ENCODE results near the gene N4BP3. TPM values are rescaled to one million over a fixed set of nuclear protein-coding genes. Genes with fewer than 3 reads are reported as not detected.

N4BP3 gene
- total RNA-seq, 4 donors from 2014 or later, result 0.55 to 2.6 (median 1.2) TPM

- Histone ChIP-seq H3K36me3 (no peaks in the 10 kb centered on the region), H3K9me3 (no peaks in the 10 kb centered on the region), H3K27me3 (no peaks in the 10 kb centered on the region), H3K4me3 (no peak overlapping the region), H3K4me1 (peaks cover 7 to 16% (median 13%) of the 10 kb centered on the region in 4 donors), H3K27ac (no peak overlapping the region)
- TF ChIP-seq EP300 (IDR thresholded peaks at IDR 0.05; ENCODE audit: low read depth), result no peak
- TF ChIP-seq POLR2AphosphoS5 (IDR thresholded peaks at IDR 0.05), result no peak
- TF ChIP-seq CTCF (IDR thresholded peaks at IDR 0.05), result no peak
- TF ChIP-seq POLR2A (IDR thresholded peaks at IDR 0.05), result no peak
- DNase-seq, result no peak
- intact Hi-C loops (cut with DNase I; ENCODE audit: low total_unique reads) (no loop called here), in situ Hi-C loops (cut with MboI; ENCODE audit: low pct_ligation_motif_present in 1 of 4, low pct_unique_long_range_greater_than_20kb in 1 of 4, low sequenced_read_pairs in 3 of 4) (no loop called here)
- 75 to 80% methylated on average over 4 to 8 of the region's 8 CpGs for WGBS, 2 donors (ENCODE audit: low coverage in 1 of 2)
Observed at GRCh38 chr5:178155065-178155464, 41.7 kb downstream of the N4BP3 start.

- Histone ChIP-seq H3K27ac (no peak overlapping the region), H3K27me3 (peaks cover 23% of the 10 kb centered on the region), H3K4me3 (no peak overlapping the region), H3K36me3 (no peaks in the 10 kb centered on the region), H3K9me3 (no peaks in the 10 kb centered on the region), H3K4me1 (peaks cover 3 to 9% (median 5%) of the 10 kb centered on the region in 4 donors)
- in situ Hi-C loops (cut with MboI; ENCODE audit: low pct_ligation_motif_present in 1 of 4, low pct_unique_long_range_greater_than_20kb in 1 of 4, low sequenced_read_pairs in 3 of 4), result loop anchor here (5.0 to 10.0 kb wide), 3 partner anchors 83 to 88 kb away; no protein-coding TSS in a partner anchor
- no peak for DNase-seq
- no peak for TF ChIP-seq POLR2AphosphoS5 (IDR thresholded peaks at IDR 0.05)
- intact Hi-C loops (cut with DNase I; ENCODE audit: low total_unique reads), result no loop called here
- 60 to 87% methylated on average over 3 to 5 of the region's 5 CpGs for WGBS, 2 donors (ENCODE audit: low coverage in 1 of 2)
Observed at GRCh38 chr5:178160176-178160575, 46.8 kb downstream of the N4BP3 start.

- intact Hi-C loops (cut with DNase I; ENCODE audit: low total_unique reads), result loop anchor here (2.0 kb wide), 1 partner anchor 86 kb away; no protein-coding TSS in a partner anchor
- Histone ChIP-seq H3K4me3 (no peak overlapping the region), H3K36me3 (no peaks in the 10 kb centered on the region), H3K27me3 (peaks cover 29% of the 10 kb centered on the region), H3K4me1 (peaks cover 3 to 9% (median 5%) of the 10 kb centered on the region in 4 donors), H3K9me3 (no peaks in the 10 kb centered on the region), H3K27ac (no peak overlapping the region)
- WGBS, 2 donors (ENCODE audit: low coverage in 1 of 2), result 40 to 92% methylated on average over 1 to 9 of the region's 9 CpGs
- in situ Hi-C loops (cut with MboI; ENCODE audit: low pct_ligation_motif_present in 1 of 4, low pct_unique_long_range_greater_than_20kb in 1 of 4, low sequenced_read_pairs in 3 of 4), result loop anchor here (5.0 to 10.0 kb wide), 3 partner anchors 85 to 90 kb away; no protein-coding TSS in a partner anchor
- no peak for DNase-seq
- TF ChIP-seq CTCF (IDR thresholded peaks at IDR 0.05), result no peak
- no peak for TF ChIP-seq POLR2AphosphoS5 (IDR thresholded peaks at IDR 0.05)
Observed at GRCh38 chr5:178162481-178162880, 49.1 kb downstream of the N4BP3 start.

- peak; percentile 92 for DNase-seq
- Histone ChIP-seq H3K36me3 (no peaks in the 10 kb centered on the region), H3K27me3 (peaks cover 29% of the 10 kb centered on the region), H3K27ac (no peak overlapping the region), H3K4me3 (no peak overlapping the region), H3K4me1 (peaks cover 3 to 9% (median 5%) of the 10 kb centered on the region in 4 donors), H3K9me3 (no peaks in the 10 kb centered on the region)
- in situ Hi-C loops (cut with MboI; ENCODE audit: low pct_ligation_motif_present in 1 of 4, low pct_unique_long_range_greater_than_20kb in 1 of 4, low sequenced_read_pairs in 3 of 4), result loop anchor here (5.0 to 10.0 kb wide), 3 partner anchors 87 to 92 kb away; no protein-coding TSS in a partner anchor
- TF ChIP-seq POLR2AphosphoS5 (IDR thresholded peaks at IDR 0.05), result no peak
- no peak for TF ChIP-seq EP300 (IDR thresholded peaks at IDR 0.05; ENCODE audit: low read depth)
- peak; percentile 96 to 99 (median 99) for TF ChIP-seq CTCF (IDR thresholded peaks at IDR 0.05)
- TF ChIP-seq POLR2A (IDR thresholded peaks at IDR 0.05), result no peak
- intact Hi-C loops (cut with DNase I; ENCODE audit: low total_unique reads), result loop anchor here (2.0 kb wide), 1 partner anchor 87 kb away; no protein-coding TSS in a partner anchor
- WGBS, 2 donors (ENCODE audit: low coverage in 1 of 2), result 11 to 27% methylated on average over 7 to 33 of the region's 33 CpGs
Observed at GRCh38 chr5:178163772-178164735, 50.7 kb downstream of the N4BP3 start.

Measured in transverse colon (tissue), 4 donors.